Measurements from ENCODE around the gene FADD.

Gene FADD

DNA sequence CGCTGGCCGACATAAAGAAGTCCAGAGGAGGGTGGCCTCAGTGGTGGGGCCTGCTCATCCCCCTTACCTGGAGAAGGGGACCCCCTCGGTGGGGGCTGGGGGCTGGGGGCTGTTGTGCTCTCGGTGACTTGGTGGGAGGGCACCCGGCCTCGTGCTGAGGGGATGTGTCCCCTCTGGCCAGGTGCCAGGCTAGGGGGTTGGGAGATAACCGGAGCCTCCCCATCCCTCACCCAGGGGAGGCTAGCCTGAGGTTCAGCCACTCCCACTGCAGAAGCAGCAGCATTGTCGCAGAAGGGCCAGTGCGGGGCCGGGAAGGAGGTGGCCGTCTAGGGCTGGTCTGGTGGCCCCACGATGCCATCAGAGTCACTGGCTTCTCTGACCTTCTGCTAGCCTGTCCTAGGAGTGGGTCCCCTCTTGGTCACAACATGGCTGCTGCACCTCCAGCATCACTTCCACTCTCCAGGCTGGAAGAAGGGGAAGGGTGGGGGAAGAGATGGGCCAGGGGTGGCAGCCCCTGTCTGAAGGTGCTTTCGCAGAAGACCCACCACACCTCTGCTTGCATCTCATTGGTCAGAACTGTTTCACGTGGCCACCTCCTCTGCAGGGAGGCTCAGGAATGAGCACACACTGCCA lies 44.2 kb upstream of the FADD start:
- Histone ChIP-seq H3K4me3 (ENCODE audit: severe bottlenecking) (no peak overlapping the region), H3K9me3 (ENCODE audit: severe bottlenecking) (no peaks in the 10 kb centered on the region), H3K27ac (ENCODE audit: poor library complexity, severe bottlenecking) (peak overlapping the region; percentile 45), H3K4me1 (ENCODE audit: insufficient read depth, poor library complexity, severe bottlenecking) (peaks cover 22% of the 10 kb centered on the region), H3K36me3 (ENCODE audit: low read depth) (no peaks in the 10 kb centered on the region), H3K27me3 (ENCODE audit: insufficient read depth, poor library complexity, severe bottlenecking) (no peaks in the 10 kb centered on the region)
- no peak for DNase-seq (ENCODE audit: low spot score)
- ATAC-seq (ENCODE audit: low read depth), result no peak
- TF ChIP-seq, protein P1, sequence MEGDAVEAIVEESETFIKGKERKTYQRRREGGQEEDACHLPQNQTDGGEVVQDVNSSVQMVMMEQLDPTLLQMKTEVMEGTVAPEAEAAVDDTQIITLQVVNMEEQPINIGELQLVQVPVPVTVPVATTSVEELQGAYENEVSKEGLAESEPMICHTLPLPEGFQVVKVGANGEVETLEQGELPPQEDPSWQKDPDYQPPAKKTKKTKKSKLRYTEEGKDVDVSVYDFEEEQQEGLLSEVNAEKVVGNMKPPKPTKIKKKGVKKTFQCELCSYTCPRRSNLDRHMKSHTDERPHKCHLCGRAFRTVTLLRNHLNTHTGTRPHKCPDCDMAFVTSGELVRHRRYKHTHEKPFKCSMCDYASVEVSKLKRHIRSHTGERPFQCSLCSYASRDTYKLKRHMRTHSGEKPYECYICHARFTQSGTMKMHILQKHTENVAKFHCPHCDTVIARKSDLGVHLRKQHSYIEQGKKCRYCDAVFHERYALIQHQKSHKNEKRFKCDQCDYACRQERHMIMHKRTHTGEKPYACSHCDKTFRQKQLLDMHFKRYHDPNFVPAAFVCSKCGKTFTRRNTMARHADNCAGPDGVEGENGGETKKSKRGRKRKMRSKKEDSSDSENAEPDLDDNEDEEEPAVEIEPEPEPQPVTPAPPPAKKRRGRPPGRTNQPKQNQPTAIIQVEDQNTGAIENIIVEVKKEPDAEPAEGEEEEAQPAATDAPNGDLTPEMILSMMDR (IDR thresholded peaks at IDR 0.05; ENCODE audit: poor library complexity, severe bottlenecking), result no peak

- H3K27me3 ChIP-seq (ENCODE audit: insufficient read depth, poor library complexity, severe bottlenecking), result no peaks in the 10 kb centered on the region
- no peaks in the 10 kb centered on the region for H3K9me3 ChIP-seq (ENCODE audit: severe bottlenecking)
- TF ChIP-seq, protein P1 (IDR thresholded peaks at IDR 0.05; ENCODE audit: poor library complexity, severe bottlenecking), result no peak
- peak; percentile 93 for DNase-seq (ENCODE audit: low spot score)
- peak; percentile 90 for ATAC-seq (ENCODE audit: low read depth)
- H3K4me1 ChIP-seq (ENCODE audit: insufficient read depth, poor library complexity, severe bottlenecking), result peaks cover 22% of the 10 kb centered on the region
- H3K27ac ChIP-seq (ENCODE audit: poor library complexity, severe bottlenecking), result peak overlapping the region; percentile 45
- H3K36me3 ChIP-seq (ENCODE audit: low read depth), result no peaks in the 10 kb centered on the region
- no peak overlapping the region for H3K4me3 ChIP-seq (ENCODE audit: severe bottlenecking)
Observed at GRCh38 chr11:70159627-70160570, 43.2 kb upstream of the FADD start.

GRCh38 chr11:70161043-70161625 lies 42.0 kb upstream of the FADD start:
- H3K36me3 ChIP-seq (ENCODE audit: low read depth), result no peaks in the 10 kb centered on the region
- peaks cover 22% of the 10 kb centered on the region for H3K4me1 ChIP-seq (ENCODE audit: insufficient read depth, poor library complexity, severe bottlenecking)

GRCh38 chr11:70164705-70165104 lies 38.4 kb upstream of the FADD start:
- no peaks in the 10 kb centered on the region for H3K9me3 ChIP-seq (ENCODE audit: severe bottlenecking)
- H3K27ac ChIP-seq (ENCODE audit: poor library complexity, severe bottlenecking), result no peak overlapping the region
- DNase-seq (ENCODE audit: low spot score), result no peak
- no peaks in the 10 kb centered on the region for H3K27me3 ChIP-seq (ENCODE audit: insufficient read depth, poor library complexity, severe bottlenecking)
- H3K4me3 ChIP-seq (ENCODE audit: severe bottlenecking), result no peak overlapping the region
- H3K4me1 ChIP-seq (ENCODE audit: insufficient read depth, poor library complexity, severe bottlenecking), result peaks cover 11% of the 10 kb centered on the region
- TF ChIP-seq, protein P1 (IDR thresholded peaks at IDR 0.05; ENCODE audit: poor library complexity, severe bottlenecking), result no peak
- H3K36me3 ChIP-seq (ENCODE audit: low read depth), result no peaks in the 10 kb centered on the region
- ATAC-seq (ENCODE audit: low read depth), result no peak

More at GRCh38 chr11:70161043-70161625, 42.0 kb upstream of the FADD start:
- H3K9me3 ChIP-seq (ENCODE audit: severe bottlenecking), result no peaks in the 10 kb centered on the region
- no peak for ATAC-seq (ENCODE audit: low read depth)
- no peak overlapping the region for H3K4me3 ChIP-seq (ENCODE audit: severe bottlenecking)
- no peaks in the 10 kb centered on the region for H3K27me3 ChIP-seq (ENCODE audit: insufficient read depth, poor library complexity, severe bottlenecking)
- no peak for DNase-seq (ENCODE audit: low spot score)
- TF ChIP-seq, protein P1 (IDR thresholded peaks at IDR 0.05; ENCODE audit: poor library complexity, severe bottlenecking), result no peak
- no peak overlapping the region for H3K27ac ChIP-seq (ENCODE audit: poor library complexity, severe bottlenecking)

Data from RWPE2 (cell line).